DND-41 (cell line): ENCODE results near the gene PIK3R2.

Experiments used
- ATAC-seq: fragments of 200-7000 bp; cut with Tn5 transposase; 3 replicates; pipeline ENCODE4 v1.9.1; 2021; ENCODE audit warnings: low read depth; ENCODE audit not compliant: insufficient read depth
- DNase-seq: peaks from one replicate; pipeline ENCODE4 v3.0.0-alpha.2; 2020
- H2AFZ ChIP-seq: 2 replicates; pipeline ENCODE4 v1.6.0; 2012; ENCODE audit warnings: low read depth, low read length
- H3K27ac ChIP-seq: 2 replicates; pipeline ENCODE4 v1.5.1; 2012; ENCODE audit warnings: low read length, inconsistent platforms
- H3K27me3 ChIP-seq: fragments of 200-600 bp; sonication (generic); 2 replicates; pipeline ENCODE4 v1.6.0; 2012; ENCODE audit warnings: low read length, mild to moderate bottlenecking, inconsistent platforms; ENCODE audit not compliant: insufficient read depth, poor library complexity
- H3K36me3 ChIP-seq: 2 replicates; pipeline ENCODE4 v1.5.1; 2012; ENCODE audit warnings: low read length, inconsistent platforms; ENCODE audit not compliant: insufficient read depth
- H3K4me1 ChIP-seq: 2 replicates; pipeline ENCODE4 v1.5.1; 2012; ENCODE audit warnings: mild to moderate bottlenecking, low read length; ENCODE audit not compliant: insufficient read depth
- H3K4me2 ChIP-seq: 2 replicates; pipeline ENCODE4 v1.6.0; 2012; ENCODE audit warnings: mild to moderate bottlenecking, moderate library complexity, low read length, inconsistent platforms; ENCODE audit not compliant: insufficient read depth
- H3K4me3 ChIP-seq, 2 experiments: fragments of 200-600 bp in 1 of 2; shearing (Covaris generic) in 1 of 2; 2 replicates each; pipeline ENCODE4 v1.5.1; 2012 to 2016; ENCODE audit warnings: inconsistent platforms in 2 of 2, low read length in 2 of 2, mild to moderate bottlenecking in 2 of 2, low read depth in 1 of 2, moderate library complexity in 1 of 2
- H3K79me2 ChIP-seq: 2 replicates; pipeline ENCODE4 v1.6.0; 2012; ENCODE audit warnings: low read length, inconsistent platforms; ENCODE audit not compliant: insufficient read depth
- H3K9ac ChIP-seq: 2 replicates; pipeline ENCODE4 v1.6.0; 2012; ENCODE audit warnings: low read depth, mild to moderate bottlenecking, inconsistent platforms, low read length, moderate library complexity
- H3K9me3 ChIP-seq: 2 replicates; pipeline ENCODE4 v1.5.1; 2012; ENCODE audit warnings: low read length, moderate library complexity, mild to moderate bottlenecking, inconsistent platforms; ENCODE audit not compliant: insufficient read depth, severe bottlenecking
- H4K20me1 ChIP-seq: 2 replicates; pipeline ENCODE4 v1.6.0; 2012; ENCODE audit warnings: low read length; ENCODE audit not compliant: insufficient read depth
- CTCF ChIP-seq: IDR thresholded peaks from 2 replicates; pipeline ENCODE4 v1.5.1; 2012; ENCODE audit warnings: borderline replicate concordance, low read length, moderate library complexity, mild to moderate bottlenecking; ENCODE audit not compliant: poor library complexity, severe bottlenecking; ENCODE audit errors: extremely low read depth
- EZH2 ChIP-seq: IDR thresholded peaks from 3 replicates; pipeline ENCODE4 v1.6.1; 2012; ENCODE audit warnings: borderline replicate concordance, low read depth, mild to moderate bottlenecking, moderate library complexity, low read length, inconsistent platforms; ENCODE audit not compliant: severe bottlenecking

The PIK3R2 gene

GRCh38 chr19:18216789-18217188, 63.8 kb downstream of the PIK3R2 start:
- DNase-seq = no peak
- Histone ChIP-seq H3K4me1 (no peaks in the 10 kb centered on the region), H3K79me2 (no peaks in the 10 kb centered on the region), H3K27ac (no peak overlapping the region), H3K9ac (no peak overlapping the region), H4K20me1 (no peaks in the 10 kb centered on the region), H2AFZ (no peak overlapping the region), H3K36me3 (no peaks in the 10 kb centered on the region), H3K9me3 (no peaks in the 10 kb centered on the region), H3K27me3 (no peaks in the 10 kb centered on the region), H3K4me3 (no peak overlapping the region), H3K4me2 (no peak overlapping the region)
- no peak for ATAC-seq
- no peak for TF ChIP-seq EZH2
- no peak for TF ChIP-seq CTCF

GRCh38 chr19:18218159-18218558, 65.2 kb downstream of the PIK3R2 start:
- DNase-seq = no peak
- no peak for TF ChIP-seq CTCF
- TF ChIP-seq EZH2 = no peak

GRCh38 chr19:18218600-18218999, 65.6 kb downstream of the PIK3R2 start:
- TF ChIP-seq EZH2 = no peak
- TF ChIP-seq CTCF = no peak
- no peaks in the 10 kb centered on the region for H3K27me3 ChIP-seq
- H3K9me3 ChIP-seq = no peaks in the 10 kb centered on the region
- no peaks in the 10 kb centered on the region for H3K79me2 ChIP-seq
- H3K4me2 ChIP-seq = no peak overlapping the region
- no peak overlapping the region for H2AFZ ChIP-seq
- H3K9ac ChIP-seq = no peak overlapping the region
- H3K4me1 ChIP-seq = no peaks in the 10 kb centered on the region
- H4K20me1 ChIP-seq = no peaks in the 10 kb centered on the region
- DNase-seq (no peak), ATAC-seq (no peak)
- no peaks in the 10 kb centered on the region for H3K36me3 ChIP-seq
- no peak overlapping the region for H3K4me3 ChIP-seq
- no peak overlapping the region for H3K27ac ChIP-seq

More at GRCh38 chr19:18218159-18218558, 65.2 kb downstream of the PIK3R2 start:
- Histone ChIP-seq H3K27me3 (no peaks in the 10 kb centered on the region), H3K4me3 (no peak overlapping the region), H3K9ac (no peak overlapping the region), H3K36me3 (no peaks in the 10 kb centered on the region), H4K20me1 (no peaks in the 10 kb centered on the region), H3K4me2 (no peak overlapping the region), H3K79me2 (no peaks in the 10 kb centered on the region), H3K9me3 (no peaks in the 10 kb centered on the region), H2AFZ (no peak overlapping the region), H3K27ac (no peak overlapping the region), H3K4me1 (no peaks in the 10 kb centered on the region)
- no peak for ATAC-seq
